ENCODE data around the gene MARCHF3.

DNA sequence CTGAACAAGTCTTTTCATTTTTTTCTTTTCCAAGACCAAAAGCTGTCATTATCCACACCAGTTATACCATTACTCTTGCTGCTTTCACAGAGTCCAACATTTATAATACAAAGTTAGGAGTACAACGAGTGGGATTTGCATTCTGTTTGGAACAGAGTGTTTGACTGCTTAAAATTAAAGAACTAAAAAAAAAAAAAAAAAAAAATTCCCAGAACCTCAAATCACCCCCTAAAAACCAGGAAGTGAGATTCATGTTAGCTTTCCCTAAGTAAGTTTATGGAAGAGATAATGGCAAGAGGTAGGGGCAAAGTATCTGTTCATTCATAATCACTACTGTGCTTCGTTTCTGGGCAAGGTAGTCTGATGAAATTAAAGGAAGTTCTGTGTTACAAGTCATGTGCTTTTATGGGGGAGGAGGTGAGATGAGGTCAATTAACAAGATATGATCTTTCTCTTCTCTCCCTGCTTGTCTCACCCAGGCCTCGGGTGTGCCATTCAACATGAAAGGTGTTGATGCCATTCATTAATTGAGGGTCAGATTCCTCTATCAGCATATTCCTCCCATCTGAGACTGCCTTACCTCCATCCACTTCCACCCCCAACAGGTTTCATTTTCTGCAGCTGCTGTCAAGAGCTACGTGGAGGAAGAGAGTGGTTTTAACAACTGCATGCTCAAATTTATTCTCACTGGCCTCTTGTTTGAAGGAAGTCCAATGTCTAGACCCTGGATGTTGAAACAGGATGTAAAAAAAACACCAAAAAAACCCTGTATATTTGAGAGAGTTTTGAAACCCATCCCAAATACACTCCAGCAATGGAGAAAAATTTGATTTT, 58.1 kb downstream of the MARCHF3 start:
- TF ChIP-seq POLR2AphosphoS5 (IDR thresholded peaks at IDR 0.05; ENCODE audit: borderline replicate concordance, low read depth, low read length) (no peak), EZH2 (IDR thresholded peaks at IDR 0.05) (no peak)

Data from SK-N-MC (cell line).